ENCODE data around the gene PNKP.

The PNKP gene

DNA sequence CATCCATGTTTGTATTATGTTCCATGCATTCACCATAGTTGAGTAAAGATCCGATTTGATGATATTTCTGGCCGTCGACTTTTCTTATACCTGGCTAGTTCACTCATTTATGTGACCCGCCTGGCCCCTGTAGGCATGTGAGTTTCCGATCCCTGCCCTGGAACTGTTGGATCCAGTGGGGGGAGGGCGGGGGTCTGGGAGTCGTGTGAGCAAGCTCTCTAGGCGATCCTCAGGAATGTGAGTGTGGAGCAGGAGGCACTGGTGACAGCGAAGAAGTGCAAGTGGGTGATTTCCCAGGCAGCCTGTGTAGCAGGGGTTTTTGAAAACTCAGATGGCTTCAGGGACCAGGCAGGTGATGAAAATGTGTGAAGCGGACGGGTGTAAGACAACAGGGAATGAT is 27.1 kb downstream of the PNKP start:
- TF ChIP-seq EZH2phosphoT487 (conservative IDR thresholded peaks at IDR 0.05; ENCODE audit: low read length): no peak
- TF ChIP-seq, protein P1, sequence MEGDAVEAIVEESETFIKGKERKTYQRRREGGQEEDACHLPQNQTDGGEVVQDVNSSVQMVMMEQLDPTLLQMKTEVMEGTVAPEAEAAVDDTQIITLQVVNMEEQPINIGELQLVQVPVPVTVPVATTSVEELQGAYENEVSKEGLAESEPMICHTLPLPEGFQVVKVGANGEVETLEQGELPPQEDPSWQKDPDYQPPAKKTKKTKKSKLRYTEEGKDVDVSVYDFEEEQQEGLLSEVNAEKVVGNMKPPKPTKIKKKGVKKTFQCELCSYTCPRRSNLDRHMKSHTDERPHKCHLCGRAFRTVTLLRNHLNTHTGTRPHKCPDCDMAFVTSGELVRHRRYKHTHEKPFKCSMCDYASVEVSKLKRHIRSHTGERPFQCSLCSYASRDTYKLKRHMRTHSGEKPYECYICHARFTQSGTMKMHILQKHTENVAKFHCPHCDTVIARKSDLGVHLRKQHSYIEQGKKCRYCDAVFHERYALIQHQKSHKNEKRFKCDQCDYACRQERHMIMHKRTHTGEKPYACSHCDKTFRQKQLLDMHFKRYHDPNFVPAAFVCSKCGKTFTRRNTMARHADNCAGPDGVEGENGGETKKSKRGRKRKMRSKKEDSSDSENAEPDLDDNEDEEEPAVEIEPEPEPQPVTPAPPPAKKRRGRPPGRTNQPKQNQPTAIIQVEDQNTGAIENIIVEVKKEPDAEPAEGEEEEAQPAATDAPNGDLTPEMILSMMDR (IDR thresholded peaks at IDR 0.05; ENCODE audit: insufficient read depth, low read length, poor library complexity, severe bottlenecking): no peak

GRCh38 chr19:49839713-49840112 is 27.7 kb downstream of the PNKP start:
- TF ChIP-seq EZH2phosphoT487 (conservative IDR thresholded peaks at IDR 0.05; ENCODE audit: low read length): no peak
- TF ChIP-seq, protein P1 (IDR thresholded peaks at IDR 0.05; ENCODE audit: insufficient read depth, low read length, poor library complexity, severe bottlenecking): no peak
- no peaks in the 10 kb centered on the region for H3K9me2 ChIP-seq (replicated peaks; ENCODE audit: insufficient read depth, low read length)
- H3K9ac ChIP-seq (ENCODE audit: low read length): no peak overlapping the region
- H3K9me3 ChIP-seq (ENCODE audit: insufficient read depth, low read length): no peaks in the 10 kb centered on the region
- no peaks in the 10 kb centered on the region for H3K79me2 ChIP-seq (ENCODE audit: insufficient read depth, low read length)
- peaks cover 9% of the 10 kb centered on the region; the same call in 1 of the 2 replicates for H3F3A ChIP-seq (ENCODE audit: insufficient read depth)
- H2AFZ ChIP-seq (ENCODE audit: low read depth, low read length, severe bottlenecking): no peak overlapping the region
- H4K20me1 ChIP-seq (ENCODE audit: low read depth, low read length): no peaks in the 10 kb centered on the region
- no peaks in the 10 kb centered on the region for H3K27me3 ChIP-seq (ENCODE audit: low read length)
- H3K4me3 ChIP-seq (ENCODE audit: insufficient read depth, low read length, poor library complexity, severe bottlenecking): no peak overlapping the region
- no peak overlapping the region for H3K27ac ChIP-seq (ENCODE audit: low read depth, low read length)
- 0 out of 2 replicates have a peak, but pooled peaks cover 3% of the 10 kb centered on the region for H3K36me3 ChIP-seq (ENCODE audit: low read length)
- no peak overlapping the region for H3K4me2 ChIP-seq (ENCODE audit: low read depth, low read length, poor library complexity, severe bottlenecking)

More for the DNA sequence above, 27.1 kb downstream of the PNKP start:
- Histone ChIP-seq H3K9ac (ENCODE audit: low read length) (no peak overlapping the region), H2AFZ (ENCODE audit: low read depth, low read length, severe bottlenecking) (no peak overlapping the region), H3K4me3 (ENCODE audit: insufficient read depth, low read length, poor library complexity, severe bottlenecking) (no peak overlapping the region), H3K9me2 (replicated peaks; ENCODE audit: insufficient read depth, low read length) (no peaks in the 10 kb centered on the region), H3K27ac (ENCODE audit: low read depth, low read length) (no peak overlapping the region), H3K4me2 (ENCODE audit: low read depth, low read length, poor library complexity, severe bottlenecking) (no peak overlapping the region), H4K20me1 (ENCODE audit: low read depth, low read length) (no peaks in the 10 kb centered on the region), H3K79me2 (ENCODE audit: insufficient read depth, low read length) (no peaks in the 10 kb centered on the region), H3K9me3 (ENCODE audit: insufficient read depth, low read length) (no peaks in the 10 kb centered on the region), H3K36me3 (ENCODE audit: low read length) (0 out of 2 replicates have a peak, but pooled peaks cover 3% of the 10 kb centered on the region), H3K27me3 (ENCODE audit: low read length) (no peaks in the 10 kb centered on the region), H3F3A (ENCODE audit: insufficient read depth) (peaks cover 9% of the 10 kb centered on the region; the same call in 1 of the 2 replicates)

DNA sequence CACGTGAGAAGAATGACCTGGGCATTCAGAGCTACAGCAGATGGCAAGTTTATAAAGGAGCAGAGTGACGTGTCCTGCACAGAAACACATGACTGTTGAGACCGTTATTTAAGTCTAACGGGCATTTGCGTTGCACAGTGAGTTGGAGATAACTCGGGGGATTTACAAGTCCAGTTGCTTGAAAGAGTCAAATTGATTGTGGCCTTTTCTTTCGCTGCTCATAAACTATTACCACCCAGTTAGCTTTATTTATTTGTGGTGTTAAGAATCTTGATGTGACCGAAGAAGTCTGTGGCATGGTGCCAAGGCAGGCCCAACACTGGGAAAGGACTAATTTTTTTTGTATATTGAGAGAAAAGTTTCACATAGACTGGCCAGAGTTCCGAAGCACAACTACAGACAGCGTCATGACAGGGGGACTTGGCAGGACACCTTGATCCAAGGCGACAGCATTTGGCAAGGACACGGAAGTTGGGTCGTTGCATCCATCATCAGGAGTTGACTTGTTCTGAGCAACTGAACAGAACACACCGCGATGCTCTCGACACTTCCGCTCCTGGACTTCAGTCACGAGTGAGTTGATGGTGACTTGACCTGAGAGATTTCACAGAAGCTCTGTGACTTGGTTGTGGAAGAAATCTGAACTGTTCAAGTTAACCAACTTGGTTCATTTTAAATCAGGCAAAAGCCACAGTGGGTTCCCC is 28.3 kb downstream of the PNKP start:
- no peaks in the 10 kb centered on the region for H3K9me2 ChIP-seq (replicated peaks; ENCODE audit: insufficient read depth, low read length)
- no peak overlapping the region for H3K4me3 ChIP-seq (ENCODE audit: insufficient read depth, low read length, poor library complexity, severe bottlenecking)
- no peak overlapping the region for H2AFZ ChIP-seq (ENCODE audit: low read depth, low read length, severe bottlenecking)
- H3K79me2 ChIP-seq (ENCODE audit: insufficient read depth, low read length): no peaks in the 10 kb centered on the region
- H4K20me1 ChIP-seq (ENCODE audit: low read depth, low read length): no peaks in the 10 kb centered on the region
- no peak overlapping the region for H3K9ac ChIP-seq (ENCODE audit: low read length)
- 0 out of 2 replicates have a peak, but pooled peaks cover 3% of the 10 kb centered on the region for H3K36me3 ChIP-seq (ENCODE audit: low read length)
- H3K4me2 ChIP-seq (ENCODE audit: low read depth, low read length, poor library complexity, severe bottlenecking): no peak overlapping the region
- H3F3A ChIP-seq (ENCODE audit: insufficient read depth): peaks cover 9% of the 10 kb centered on the region; the same call in 1 of the 2 replicates
- H3K9me3 ChIP-seq (ENCODE audit: insufficient read depth, low read length): no peaks in the 10 kb centered on the region
- no peak overlapping the region for H3K27ac ChIP-seq (ENCODE audit: low read depth, low read length)
- TF ChIP-seq EZH2phosphoT487 (conservative IDR thresholded peaks at IDR 0.05; ENCODE audit: low read length): no peak
- TF ChIP-seq, protein P1 (IDR thresholded peaks at IDR 0.05; ENCODE audit: insufficient read depth, low read length, poor library complexity, severe bottlenecking): no peak
- no peaks in the 10 kb centered on the region for H3K27me3 ChIP-seq (ENCODE audit: low read length)
